GM18499 (cell line): ENCODE results near the gene NLRC5.
"Not testable (repeated sequence)": the region's sequence is repeated elsewhere in the genome, so short reads cannot be mapped to it uniquely, and the experiment has no call there.

Source experiments
- ATAC-seq: cut with Tn5 transposase; IDR thresholded peaks from one replicate; pipeline ENCODE4 v1.9.1; 2021; ENCODE audit warnings: moderate number of reproducible peaks; ENCODE audit not compliant: insufficient read depth, unreplicated experiment

NLRC5 gene

DNA sequence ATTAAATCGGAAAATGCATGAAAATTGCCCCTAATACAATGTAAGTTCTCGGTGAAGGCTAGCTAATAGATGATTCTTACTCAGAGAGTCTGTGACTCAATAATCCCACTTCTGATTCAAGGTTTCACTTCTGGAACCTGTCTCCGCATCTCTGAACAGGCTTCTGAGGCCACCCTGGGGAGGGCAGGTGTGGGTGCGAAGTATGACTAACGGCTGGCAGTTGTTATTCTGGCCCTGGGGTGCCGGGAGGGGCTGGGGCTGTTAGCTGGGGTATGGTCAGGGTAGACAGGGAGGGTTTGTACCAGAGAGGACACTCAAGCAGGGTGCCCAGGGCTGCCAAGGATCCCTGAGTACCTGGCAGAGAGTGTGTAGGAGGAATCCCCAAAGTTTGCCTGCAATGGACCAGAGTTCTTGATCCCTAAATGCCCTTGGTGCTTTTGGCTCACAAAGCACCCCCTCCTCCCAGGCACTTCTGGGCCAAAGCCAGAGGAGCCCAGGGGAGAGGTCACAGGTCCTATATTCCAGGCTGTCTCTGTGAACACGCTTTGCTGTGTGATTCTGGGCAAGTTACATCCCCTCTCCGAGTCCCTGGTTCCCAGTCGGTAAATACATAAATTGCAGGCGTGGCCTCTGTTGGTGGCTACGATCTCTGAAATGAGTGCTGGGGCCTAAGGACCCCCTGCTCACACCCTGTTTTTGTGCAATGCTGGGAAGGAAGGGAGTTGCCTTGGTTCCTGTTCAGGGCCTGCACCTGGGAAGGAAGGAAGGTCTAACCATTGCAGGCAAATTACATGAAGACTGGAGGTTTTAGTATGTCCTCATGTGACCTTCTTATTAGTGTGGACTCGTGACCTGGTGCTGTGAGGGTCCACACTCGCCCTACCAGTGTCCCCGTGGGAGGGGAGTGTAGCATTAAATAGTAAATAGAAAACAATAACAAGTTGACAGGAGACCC lies 53.1 kb downstream of the NLRC5 start:
- peak; percentile 76 for ATAC-seq

GRCh38 chr16:57043248-57043647 lies 53.9 kb downstream of the NLRC5 start:
- no peak for ATAC-seq

- no peak for ATAC-seq
Measured at GRCh38 chr16:57044931-57045693, 55.8 kb downstream of the NLRC5 start.

DNA sequence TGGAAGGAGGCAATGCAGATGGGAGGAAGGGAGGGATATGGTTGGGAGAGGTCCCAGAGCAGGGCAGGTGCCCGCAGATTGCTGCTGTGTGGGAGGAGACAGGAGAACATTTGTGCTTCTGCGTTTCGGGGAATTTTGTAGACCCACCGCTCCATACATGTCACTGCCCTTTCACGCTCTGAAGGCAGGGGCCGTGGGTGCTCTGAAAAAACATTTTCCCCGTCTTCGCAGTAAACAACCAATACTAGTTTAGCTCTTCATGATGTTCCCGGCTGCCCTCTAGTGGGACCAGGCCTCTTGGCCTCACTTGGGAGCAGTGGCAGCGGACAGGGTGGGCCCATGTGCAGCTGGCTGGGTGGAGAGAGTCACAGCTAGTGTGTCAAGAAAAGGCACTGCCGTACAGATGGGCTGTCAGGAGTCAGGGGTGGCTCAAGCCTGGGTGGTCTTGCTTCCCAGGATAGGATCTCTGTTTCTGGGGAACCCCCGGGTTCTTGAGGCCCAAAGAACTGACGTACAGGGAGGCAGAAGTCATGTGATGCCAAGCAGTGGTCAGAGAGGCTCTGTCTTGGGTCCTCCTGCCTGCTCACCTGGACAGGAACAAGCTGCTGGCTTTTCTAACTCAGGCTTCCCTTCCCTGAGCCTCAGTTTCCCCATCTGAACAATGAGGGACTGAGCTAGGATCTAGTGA lies 56.5 kb downstream of the NLRC5 start:
- no peak for ATAC-seq

DNA sequence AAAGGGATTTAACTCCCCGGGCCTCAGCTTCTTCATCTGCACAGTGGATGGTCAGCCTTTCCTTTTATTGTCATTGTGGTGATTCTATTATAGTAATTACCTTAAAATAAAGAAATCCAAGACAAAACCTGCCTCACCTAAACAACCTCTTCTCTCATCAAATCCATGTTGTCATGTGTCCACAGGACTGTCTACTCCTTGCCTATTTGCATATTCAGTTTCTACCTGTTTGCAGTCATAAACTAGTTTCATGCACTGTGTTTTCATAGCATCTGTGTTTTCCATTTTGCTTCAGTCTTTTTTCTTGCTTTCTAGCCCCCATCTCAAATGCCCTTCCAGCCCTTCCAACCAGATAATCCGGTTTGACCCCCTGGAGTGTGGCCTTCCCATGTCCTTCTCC lies 58.7 kb downstream of the NLRC5 start:
- ATAC-seq: no peak

- ATAC-seq: peak; percentile 53
Measured at GRCh38 chr16:57049678-57050077, 60.3 kb downstream of the NLRC5 start.

DNA sequence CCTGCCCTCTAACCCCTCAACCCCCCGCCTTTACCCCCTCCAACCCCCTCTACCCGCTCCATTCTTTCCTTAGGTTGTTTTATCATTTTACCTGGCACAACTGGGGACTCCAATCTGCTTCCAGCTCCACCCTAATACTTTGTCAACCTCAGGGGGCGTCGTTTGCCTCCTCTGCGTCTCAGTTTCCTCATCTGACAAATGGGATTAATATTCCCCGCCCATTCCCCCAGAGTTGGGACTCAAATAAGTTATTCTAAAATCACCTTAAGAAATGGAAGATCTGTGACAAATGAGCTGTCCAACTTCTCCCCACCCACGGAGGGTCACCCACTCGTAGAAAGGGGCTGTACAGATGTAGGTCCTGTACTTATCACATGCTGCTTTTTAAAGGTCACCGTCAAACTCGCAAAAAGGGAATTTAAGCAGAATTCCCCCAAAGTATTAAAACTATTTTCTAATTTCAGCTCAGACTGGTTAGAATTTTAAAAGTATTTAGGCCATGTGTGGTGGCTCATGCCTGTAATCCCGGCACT lies 62.4 kb downstream of the NLRC5 start:
- no peak for ATAC-seq

DNA sequence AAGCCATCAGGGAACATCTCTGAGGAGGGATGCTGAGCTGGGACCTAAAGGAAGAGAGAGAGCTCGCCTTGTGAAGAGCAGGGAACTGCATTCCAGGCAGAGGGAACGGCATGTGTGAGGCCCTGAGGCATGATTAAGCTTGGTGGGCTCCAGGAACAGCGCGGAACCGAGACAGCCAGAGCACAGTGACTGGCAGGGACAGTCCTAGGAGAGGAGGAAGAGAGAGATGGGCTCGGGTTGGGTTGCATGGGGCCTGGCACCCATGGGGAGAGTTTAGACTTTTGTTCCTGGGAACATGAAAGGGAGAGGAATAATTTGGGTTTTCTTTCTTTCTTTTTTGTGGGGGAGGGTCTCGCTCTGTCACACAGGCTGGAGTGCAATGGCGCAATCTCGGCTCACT lies 63.8 kb downstream of the NLRC5 start:
- no peak for ATAC-seq

GRCh38 chr16:57054338-57054737 lies 65.0 kb downstream of the NLRC5 start:
- ATAC-seq: no peak

- no peak for ATAC-seq
Measured at GRCh38 chr16:57054771-57055170, 65.4 kb downstream of the NLRC5 start.

- no peak for ATAC-seq
Measured at GRCh38 chr16:57055671-57056070, 66.3 kb downstream of the NLRC5 start.

DNA sequence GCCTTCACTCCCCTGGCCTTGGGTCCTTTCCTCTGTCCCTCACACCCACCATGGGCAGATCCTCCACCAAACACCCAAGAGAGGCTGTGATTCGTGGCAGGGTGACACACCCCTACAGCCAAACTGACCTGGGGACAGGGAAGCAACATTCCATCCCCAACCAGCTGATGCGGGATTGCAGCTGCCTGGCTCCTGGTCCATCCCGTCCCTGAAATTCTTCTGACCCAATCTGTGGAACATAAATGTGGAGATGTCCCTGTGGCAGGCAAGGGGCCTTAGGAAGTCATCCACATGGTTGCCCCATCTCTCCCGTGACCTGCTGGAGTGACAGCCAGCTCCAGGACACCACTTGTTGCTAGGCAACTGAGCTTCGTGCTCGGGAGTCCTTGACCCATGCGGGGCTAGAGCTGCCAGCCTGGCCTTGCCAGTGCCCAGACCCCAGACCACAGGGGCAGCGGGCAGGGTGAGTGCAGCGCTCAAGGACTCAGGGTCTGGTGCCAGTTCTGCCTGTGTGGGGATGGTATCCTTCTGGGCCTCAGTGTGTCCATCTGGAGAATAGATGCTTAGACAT lies 69.0 kb downstream of the NLRC5 start:
- ATAC-seq: no peak

DNA sequence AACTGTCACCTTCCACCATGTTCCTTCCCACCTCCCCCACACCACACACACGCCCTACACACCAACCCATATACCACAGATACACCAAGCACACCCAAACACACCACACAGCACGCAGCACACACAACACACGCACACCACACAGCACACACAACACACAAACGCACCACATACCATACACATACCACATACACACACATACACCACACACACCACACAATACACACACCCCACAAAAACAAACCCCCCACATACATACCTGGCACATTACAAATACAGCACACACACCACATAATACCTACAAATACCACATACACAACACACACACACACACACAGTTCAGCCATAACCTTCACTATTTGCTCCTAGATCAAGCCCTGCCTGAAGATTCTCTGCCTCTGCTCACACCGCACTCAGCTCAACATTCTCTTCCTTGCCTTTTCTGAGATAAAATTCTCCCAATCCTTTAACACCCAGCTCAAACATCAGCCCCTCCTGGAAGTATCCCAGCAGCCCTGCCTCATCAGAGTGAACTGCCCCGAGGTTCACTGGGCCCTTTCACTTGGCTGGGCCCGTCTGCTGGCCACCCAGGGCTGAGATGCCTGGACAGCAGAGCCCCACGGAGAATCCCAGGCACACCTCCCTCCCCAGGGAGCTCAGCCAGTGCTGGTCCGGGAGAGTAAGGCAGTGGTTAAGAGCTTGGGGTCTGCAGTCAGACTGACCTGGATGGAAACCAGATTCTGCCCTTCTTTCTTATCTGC lies 71.1 kb downstream of the NLRC5 start:
- ATAC-seq: no peak

- no peak for ATAC-seq
Measured at GRCh38 chr16:57061084-57061905, 71.9 kb downstream of the NLRC5 start.

DNA sequence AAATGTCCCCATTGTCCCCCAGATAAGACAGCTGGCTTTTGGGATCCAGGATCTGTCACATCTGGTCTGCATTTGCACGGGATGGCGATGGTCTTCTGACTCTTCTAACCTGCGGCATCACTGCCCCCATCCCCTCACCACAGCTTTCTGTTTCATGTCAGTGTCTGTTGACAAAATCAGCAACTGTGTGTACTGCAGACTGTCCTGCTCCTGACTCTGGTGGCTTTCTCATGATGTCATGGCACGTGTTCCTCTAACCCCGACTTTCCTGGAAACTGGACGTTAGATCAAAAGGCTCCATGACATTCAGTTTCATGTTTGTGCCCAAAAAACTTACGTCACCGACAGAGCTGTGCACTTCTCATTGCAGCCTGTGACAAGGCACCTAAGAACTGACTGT lies 73.0 kb downstream of the NLRC5 start:
- no peak for ATAC-seq

- ATAC-seq: not testable (repeated sequence)
Measured at GRCh38 chr16:57063189-57063588, 73.8 kb downstream of the NLRC5 start.

GRCh38 chr16:57064995-57065394 lies 75.6 kb downstream of the NLRC5 start:
- no peak for ATAC-seq

DNA sequence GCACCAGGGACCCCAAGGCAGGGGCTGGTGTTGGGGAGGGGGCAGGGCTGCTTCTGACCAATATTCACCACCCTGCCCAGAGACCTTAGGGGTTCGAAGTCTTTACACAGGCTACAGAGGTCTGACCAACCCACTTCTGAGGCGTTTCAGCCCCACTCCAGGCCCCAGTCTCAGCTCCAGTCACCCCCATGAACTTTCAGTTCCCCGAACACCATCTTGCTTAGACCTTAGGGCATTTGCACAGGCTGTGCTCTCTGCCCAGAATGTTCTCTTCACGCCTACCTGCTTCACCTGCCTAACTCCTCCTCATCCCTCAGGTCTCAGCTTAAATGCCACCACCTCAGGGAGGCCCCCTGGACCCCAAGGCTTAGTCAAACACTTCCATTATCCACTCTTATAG lies 77.3 kb downstream of the NLRC5 start:
- ATAC-seq: no peak

DNA sequence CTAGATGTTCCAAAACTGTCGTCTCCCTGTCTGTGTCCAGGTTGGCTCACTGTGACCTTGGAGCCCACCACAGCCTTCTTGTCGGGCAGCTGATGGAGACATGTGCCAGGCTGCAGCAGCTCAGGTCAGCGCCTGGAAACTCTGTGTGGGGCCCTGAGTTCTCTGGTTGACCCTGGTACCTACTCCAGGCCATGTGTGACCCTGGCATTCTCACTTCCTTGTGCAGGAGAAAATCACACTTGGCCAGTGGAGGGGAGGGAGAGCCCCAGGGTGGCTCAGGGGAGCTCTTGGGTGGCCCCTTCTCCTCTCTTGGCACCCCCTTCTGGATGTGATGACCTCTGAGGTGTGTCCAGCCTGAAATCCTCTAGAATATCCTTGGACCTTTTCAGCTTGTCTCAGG lies 78.0 kb downstream of the NLRC5 start:
- ATAC-seq: no peak
